ENCODE data around the gene GNAZ. TPM values are rescaled to one million over a fixed set of nuclear protein-coding genes. Genes with fewer than 3 reads are reported as not detected.

GNAZ gene
- total RNA-seq, 1 experiment from 2014 or later: 11.1 TPM

- no peaks in the 10 kb centered on the region for H4K20me1 ChIP-seq (ENCODE audit: insufficient read depth)
- ChIA-PET RAD21 (ENCODE audit: low non-redundant PET in 1 of 2, low total read pairs in 2 of 2, uncharacterized antibody in 2 of 2, unreplicated experiment in 2 of 2) (no interaction called here), CTCF (interaction anchor here (1.6 to 1.7 kb wide), 2 partner anchors 127 to 231 kb away, joined by 6 to 13 read pairs; no protein-coding TSS in a partner anchor), POLR2A (no interaction called here)
- H3K9me3 ChIP-seq (ENCODE audit: control insufficient read depth in 1 of 2, insufficient read depth in 1 of 2, low read depth in 1 of 2, low read length in 2 of 2): no peaks in the 10 kb centered on the region
- no peak overlapping the region for H3K9ac ChIP-seq (ENCODE audit: low read length)
- no peaks in the 10 kb centered on the region for H3K27me3 ChIP-seq (ENCODE audit: insufficient read depth, low read length)
- H3K4me1 ChIP-seq (ENCODE audit: control insufficient read depth in 1 of 2, insufficient read depth in 2 of 2, low read length in 2 of 2): peaks cover 4 to 13% of the 10 kb centered on the region in 2 experiments; a peak in 3 of 4 replicates
- ATAC-seq (no peak), DNase-seq (ENCODE audit: low read depth, low spot score) (no peak)
- no peak overlapping the region for H3K4me2 ChIP-seq (ENCODE audit: low read length)
- no peaks in the 10 kb centered on the region for H3K9me2 ChIP-seq (ENCODE audit: insufficient read depth)
- no peak overlapping the region for H3K4me3 ChIP-seq (replicated peaks in 1 of 2; ENCODE audit: low read depth in 1 of 2, low read length in 2 of 2)
- TF ChIP-seq EZH2phosphoT487 (IDR thresholded peaks at IDR 0.05; ENCODE audit: borderline replicate concordance) (no peak), CTCF (IDR thresholded peaks at IDR 0.05 in 2 of 3, conservative IDR thresholded peaks at IDR 0.05 in 1 of 3; ENCODE audit: borderline replicate concordance in 1 of 3, insufficient read depth in 1 of 3, low read depth in 2 of 3, low read length in 2 of 3) (no peak), MAX (IDR thresholded peaks at IDR 0.05) (no peak), FOSL1 (IDR thresholded peaks at IDR 0.05; ENCODE audit: low read depth) (no peak), CEBPB (IDR thresholded peaks at IDR 0.05; ENCODE audit: low read depth) (no peak), JUND (IDR thresholded peaks at IDR 0.05) (no peak), POLR2A (IDR thresholded peaks at IDR 0.05; ENCODE audit: borderline replicate concordance, extremely low read depth, insufficient read depth, insufficient read length) (no peak), REST (IDR thresholded peaks at IDR 0.05; ENCODE audit: low read depth) (no peak), YY1 (IDR thresholded peaks at IDR 0.05; ENCODE audit: extremely low read depth, insufficient replicate concordance, low read depth, low read length) (no peak), POLR2AphosphoS5 (IDR thresholded peaks at IDR 0.05; ENCODE audit: low read depth, low read length) (no peak), EZH2 (IDR thresholded peaks at IDR 0.05) (no peak), CBX3 (IDR thresholded peaks at IDR 0.05; ENCODE audit: low read depth) (no peak), TCF7L2 (IDR thresholded peaks at IDR 0.05; ENCODE audit: borderline replicate concordance, extremely low read depth, insufficient read depth, insufficient read length) (no peak), SRF (IDR thresholded peaks at IDR 0.05; ENCODE audit: low read depth) (no peak), ZFX (IDR thresholded peaks at IDR 0.05) (no peak), ZBTB33 (IDR thresholded peaks at IDR 0.05; ENCODE audit: extremely low read depth, insufficient replicate concordance, low read length) (no peak), SIN3A (IDR thresholded peaks at IDR 0.05; ENCODE audit: low read depth) (no peak)
- intact Hi-C loops (cut with micrococcal nuclease): no loop called here
- no peaks in the 10 kb centered on the region for H3K79me2 ChIP-seq (ENCODE audit: insufficient read depth, low read length)
- no peak overlapping the region for H2AFZ ChIP-seq (ENCODE audit: low read depth, low read length, poor library complexity, severe bottlenecking)
- H3K27ac ChIP-seq (ENCODE audit: low read depth, low read length): no peak overlapping the region
- H3K36me3 ChIP-seq (ENCODE audit: control insufficient read depth in 1 of 2, insufficient read depth in 2 of 2, low read length in 2 of 2): no peaks in the 10 kb centered on the region
- BruUV-seq (replicated peaks): no TSS peak
Observed at GRCh38 chr22:23155143-23155542, 84.8 kb downstream of the GNAZ start.

All from HCT116 (cell line).